Subcutaneous adipose tissue (tissue), 4 donors: ENCODE measurements around the gene RFX4. TPM values are rescaled to one million over a fixed set of nuclear protein-coding genes. Genes with fewer than 3 reads are reported as not detected.

ENCODE experiments used
- CTCF ChIP-seq: fragments of 450-650 bp; IDR thresholded peaks from one replicate; pipeline ENCODE4 v1.5.1; 2016; ENCODE audit warnings: low read depth, mild to moderate bottlenecking, control low read depth, antibody characterized with exemption, moderate library complexity
- total RNA-seq, 4 donors: library from RNA; depleted of rRNA; stranded (reverse); fragments of >200 nt; gene quantifications; one replicate each; pipeline ENCODE4 v1.1.0, GENCODE V29; 2016

Gene RFX4
- total RNA-seq, 4 donors from 2014 or later = 0.38 TPM; not detected in 3

GRCh38 chr12:106774005-106774807, 191.4 kb downstream of the RFX4 start, which contains the start of gene RIC8B:
Gene RIC8B, plus strand, starts transcription at chr12:106774682. Its CDS starts 64 bp downstream, at chr12:106774746.
- no peak for TF ChIP-seq CTCF

DNA sequence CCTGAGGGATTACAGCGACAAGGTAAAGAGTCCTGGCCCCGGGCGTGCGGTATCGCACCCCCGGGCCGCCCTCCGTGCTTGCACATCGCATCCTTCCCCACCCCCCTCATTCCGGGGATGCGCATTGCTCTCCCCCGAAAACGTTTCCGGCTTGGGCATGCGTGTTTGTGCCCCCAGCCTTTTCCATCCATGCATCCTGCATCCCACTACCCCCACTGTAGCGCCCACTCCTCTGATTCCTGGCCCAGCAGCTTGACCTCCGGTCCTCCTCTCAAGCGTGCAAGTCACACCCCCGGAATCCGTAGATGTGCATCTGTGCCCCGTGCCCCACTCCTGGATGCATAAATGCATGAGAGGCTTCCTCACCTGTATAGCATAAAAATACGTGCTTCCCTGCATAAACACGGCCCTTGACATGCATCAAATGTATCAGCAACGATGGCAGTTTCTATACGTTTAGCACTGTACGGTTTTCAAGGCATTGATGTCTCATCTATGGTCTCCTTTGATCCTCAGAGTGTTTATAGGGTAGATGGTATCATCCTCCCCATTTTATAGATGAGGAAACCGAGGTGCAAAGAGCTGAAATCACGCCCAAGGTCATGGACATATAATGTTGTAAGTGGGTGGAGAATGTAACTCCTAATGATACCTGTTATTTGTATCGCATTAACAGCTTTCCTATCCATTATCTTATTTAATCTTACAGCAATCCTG, 192.2 kb downstream of the RFX4 start:
- TF ChIP-seq CTCF = no peak

- TF ChIP-seq CTCF = no peak
Measured at GRCh38 chr12:106776897-106777296, 194.1 kb downstream of the RFX4 start.

DNA sequence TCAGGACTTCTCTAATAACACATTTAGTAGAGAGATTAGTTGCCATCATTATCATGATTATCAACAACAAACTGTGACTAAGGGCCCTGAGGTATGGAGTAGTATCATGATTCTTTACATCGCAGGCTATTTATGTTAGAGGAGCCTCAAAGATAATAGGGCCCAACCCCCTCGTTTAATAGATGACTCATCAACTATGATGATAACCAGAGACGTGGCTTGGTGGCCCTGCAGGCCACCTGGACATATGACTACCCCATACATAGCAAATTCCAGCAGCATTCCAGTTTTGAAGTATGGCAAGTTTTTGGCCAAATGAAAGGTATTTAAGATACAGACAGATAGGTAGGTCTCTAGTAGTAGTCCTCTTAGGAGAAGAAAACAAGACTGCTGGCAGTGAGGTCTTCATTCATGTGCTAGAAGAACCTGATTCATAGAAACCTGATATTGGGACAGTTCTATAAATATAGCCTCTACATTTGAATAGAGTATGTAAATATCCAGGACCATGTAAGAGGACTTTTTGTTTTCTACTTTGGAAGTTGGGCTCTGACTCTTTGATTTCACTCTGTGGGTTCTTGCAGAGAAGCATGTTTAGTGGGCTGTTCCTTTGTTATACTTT, 197.3 kb downstream of the RFX4 start:
- no peak for TF ChIP-seq CTCF

DNA sequence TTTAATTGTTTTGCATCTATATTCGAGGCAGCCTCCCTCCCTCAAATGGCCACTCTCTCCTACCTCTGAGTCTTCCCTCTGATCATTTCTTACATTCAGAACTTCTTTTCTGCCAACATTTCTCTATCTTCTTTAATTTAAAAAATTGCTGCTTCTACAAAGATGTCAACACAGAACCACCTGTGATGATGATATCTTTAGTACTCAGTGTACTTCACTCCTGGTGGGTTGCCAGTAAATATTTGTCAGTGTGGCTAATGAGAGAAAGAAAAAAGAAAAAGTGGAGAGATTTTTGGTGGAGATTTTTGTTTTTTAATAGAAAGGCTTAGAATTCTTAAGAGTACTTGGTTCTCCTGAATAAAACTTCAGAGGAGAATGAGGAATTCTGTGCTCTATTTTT, 199.8 kb downstream of the RFX4 start:
- no peak for TF ChIP-seq CTCF

- no peak for TF ChIP-seq CTCF
Measured at GRCh38 chr12:106783515-106783914, 200.7 kb downstream of the RFX4 start.

DNA sequence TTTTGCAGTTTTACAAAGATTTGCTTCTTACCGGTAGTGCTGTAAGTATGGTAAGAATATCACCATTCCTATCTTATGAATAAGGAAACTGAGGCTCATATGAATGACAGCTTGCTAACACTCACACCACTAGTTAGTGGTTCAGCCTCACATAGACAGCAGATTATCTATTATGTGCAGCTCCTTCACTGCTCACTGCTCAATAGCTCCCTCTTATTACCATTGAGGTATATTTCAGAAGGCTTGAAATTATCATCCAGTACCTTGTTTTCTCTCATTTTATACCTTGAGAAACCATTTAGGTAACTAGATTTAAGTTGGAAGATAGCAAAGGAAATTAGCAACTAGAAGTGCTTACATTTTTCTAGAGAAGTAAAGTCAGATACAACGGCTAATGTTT, 207.2 kb downstream of the RFX4 start:
- TF ChIP-seq CTCF = no peak
